NB4 (cell line): ENCODE measurements around the gene LRMDA.

Source experiments
- CTCF ChIP-seq: IDR thresholded peaks from one replicate; pipeline ENCODE4 v1.5.1; 2012; ENCODE audit warnings: low read depth, low read length
- MAX ChIP-seq: IDR thresholded peaks from 2 replicates; pipeline ENCODE4 v1.6.1; 2011; ENCODE audit warnings: low read depth, low read length
- MYC ChIP-seq: IDR thresholded peaks from 2 replicates; pipeline ENCODE4 v1.6.1; 2011; ENCODE audit warnings: low read depth, low read length
- POLR2A ChIP-seq: IDR thresholded peaks from 2 replicates; pipeline ENCODE4 v1.6.1; 2011; ENCODE audit warnings: mild to moderate bottlenecking; ENCODE audit not compliant: insufficient read length; ENCODE audit errors: extremely low read depth

GRCh38 chr10:76338187-76338586, 906.8 kb downstream of the LRMDA start:
- TF ChIP-seq CTCF: no peak
- TF ChIP-seq POLR2A: no peak
- no peak for TF ChIP-seq MAX
- no peak for TF ChIP-seq MYC
